HG03442 (cell line): Measurements from ENCODE around the gene SAFB2.

Experiments used
- ATAC-seq: cut with Tn5 transposase; IDR thresholded peaks from one replicate; pipeline ENCODE4 v1.9.1; 2021; ENCODE audit warnings: mild to moderate bottlenecking, moderate library complexity; ENCODE audit not compliant: unreplicated experiment

SAFB2 gene

GRCh38 chr19:5585461-5586299 lies 36.9 kb downstream of the SAFB2 start:
- ATAC-seq, result no peak

- ATAC-seq, result no peak
These were observed 42.4 kb downstream of the SAFB2 start for GRCh38 chr19:5580161-5580571.

GRCh38 chr19:5579697-5580096 lies 42.9 kb downstream of the SAFB2 start:
- no peak for ATAC-seq

GRCh38 chr19:5579286-5579685 lies 43.3 kb downstream of the SAFB2 start:
- ATAC-seq, result no peak

GRCh38 chr19:5578097-5578846 lies 44.3 kb downstream of the SAFB2 start:
- ATAC-seq, result no peak

GRCh38 chr19:5575590-5575989 lies 47.0 kb downstream of the SAFB2 start:
- ATAC-seq, result no peak

- no peak for ATAC-seq
These were observed 49.9 kb downstream of the SAFB2 start for GRCh38 chr19:5572556-5573286.

- no peak for ATAC-seq
These were observed 50.8 kb downstream of the SAFB2 start for GRCh38 chr19:5571777-5572176.

- no peak for ATAC-seq
These were observed 54.6 kb downstream of the SAFB2 start for GRCh38 chr19:5567970-5568407.

- no peak for ATAC-seq
These were observed 55.1 kb downstream of the SAFB2 start, which contains the start of gene TINCR for GRCh38 chr19:5567360-5567969. TSS of gene TINCR (minus strand) at chr19:5567953.

- ATAC-seq, result no peak
These were observed 57.6 kb downstream of the SAFB2 start for GRCh38 chr19:5564930-5565329.

- ATAC-seq, result no peak
These were observed 58.5 kb downstream of the SAFB2 start for GRCh38 chr19:5563935-5564612.

GRCh38 chr19:5563008-5563431 lies 59.6 kb downstream of the SAFB2 start:
- no peak for ATAC-seq

- no peak for ATAC-seq
These were observed 60.3 kb downstream of the SAFB2 start for GRCh38 chr19:5562280-5562679.

GRCh38 chr19:5561559-5561958 lies 61.0 kb downstream of the SAFB2 start:
- no peak for ATAC-seq

- no peak for ATAC-seq
These were observed 62.4 kb downstream of the SAFB2 start for GRCh38 chr19:5560156-5560555.

GRCh38 chr19:5559804-5560133 lies 62.8 kb downstream of the SAFB2 start:
- ATAC-seq, result no peak

GRCh38 chr19:5558101-5558621 lies 64.4 kb downstream of the SAFB2 start:
- no peak for ATAC-seq

- ATAC-seq, result no peak
These were observed 64.9 kb downstream of the SAFB2 start for GRCh38 chr19:5557691-5558090.

- no peak for ATAC-seq
These were observed 67.7 kb downstream of the SAFB2 start for GRCh38 chr19:5554828-5555227.
